Measurements from ENCODE around the gene HUS1. TPM values are rescaled to one million over a fixed set of nuclear protein-coding genes. Genes with fewer than 3 reads are reported as not detected.

Gene HUS1
- total RNA-seq, 6 donors from 2014 or later: 24.2 to 38.8 (median 26.7) TPM

DNA sequence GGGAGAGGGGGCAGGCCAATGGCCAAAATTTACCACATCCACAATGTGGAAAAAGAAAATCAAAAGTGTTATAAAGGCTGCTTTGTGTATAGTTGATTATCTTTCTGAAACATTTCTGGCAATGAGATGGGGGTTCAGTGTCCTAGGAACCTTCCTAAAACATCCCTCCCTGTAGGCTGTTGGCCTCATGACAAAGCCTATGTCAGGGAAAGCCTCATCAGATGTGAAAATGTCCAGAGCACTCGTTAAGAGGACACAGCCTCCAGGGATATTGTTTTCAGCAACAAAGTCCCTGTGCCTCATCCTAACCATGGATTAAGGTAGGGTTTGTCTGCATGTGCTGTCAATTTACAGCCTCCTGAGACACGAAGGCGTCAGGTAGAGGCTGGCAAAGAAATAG, 32.5 kb upstream of the HUS1 start:
- DNase-seq (no peak), ATAC-seq (ENCODE audit: low FRiP score in 2 of 2) (no peak)
- no peaks in the 10 kb centered on the region for H3K4me1 ChIP-seq
- no peak overlapping the region for H3K4me3 ChIP-seq
- no peaks in the 10 kb centered on the region for H3K9me3 ChIP-seq
- no peaks in the 10 kb centered on the region for H3K36me3 ChIP-seq
- TF ChIP-seq, protein P1, sequence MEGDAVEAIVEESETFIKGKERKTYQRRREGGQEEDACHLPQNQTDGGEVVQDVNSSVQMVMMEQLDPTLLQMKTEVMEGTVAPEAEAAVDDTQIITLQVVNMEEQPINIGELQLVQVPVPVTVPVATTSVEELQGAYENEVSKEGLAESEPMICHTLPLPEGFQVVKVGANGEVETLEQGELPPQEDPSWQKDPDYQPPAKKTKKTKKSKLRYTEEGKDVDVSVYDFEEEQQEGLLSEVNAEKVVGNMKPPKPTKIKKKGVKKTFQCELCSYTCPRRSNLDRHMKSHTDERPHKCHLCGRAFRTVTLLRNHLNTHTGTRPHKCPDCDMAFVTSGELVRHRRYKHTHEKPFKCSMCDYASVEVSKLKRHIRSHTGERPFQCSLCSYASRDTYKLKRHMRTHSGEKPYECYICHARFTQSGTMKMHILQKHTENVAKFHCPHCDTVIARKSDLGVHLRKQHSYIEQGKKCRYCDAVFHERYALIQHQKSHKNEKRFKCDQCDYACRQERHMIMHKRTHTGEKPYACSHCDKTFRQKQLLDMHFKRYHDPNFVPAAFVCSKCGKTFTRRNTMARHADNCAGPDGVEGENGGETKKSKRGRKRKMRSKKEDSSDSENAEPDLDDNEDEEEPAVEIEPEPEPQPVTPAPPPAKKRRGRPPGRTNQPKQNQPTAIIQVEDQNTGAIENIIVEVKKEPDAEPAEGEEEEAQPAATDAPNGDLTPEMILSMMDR (IDR thresholded peaks at IDR 0.05): no peak
- TF ChIP-seq POLR2AphosphoS5 (IDR thresholded peaks at IDR 0.05) (no peak), POLR2A (IDR thresholded peaks at IDR 0.05) (no peak), EP300 (IDR thresholded peaks at IDR 0.05) (no peak)
- no peaks in the 10 kb centered on the region for H3K27me3 ChIP-seq
- 82 to 87% methylated on average over 3 of the region's 3 CpGs for WGBS, 2 donors
- no peak overlapping the region for H3K27ac ChIP-seq

DNA sequence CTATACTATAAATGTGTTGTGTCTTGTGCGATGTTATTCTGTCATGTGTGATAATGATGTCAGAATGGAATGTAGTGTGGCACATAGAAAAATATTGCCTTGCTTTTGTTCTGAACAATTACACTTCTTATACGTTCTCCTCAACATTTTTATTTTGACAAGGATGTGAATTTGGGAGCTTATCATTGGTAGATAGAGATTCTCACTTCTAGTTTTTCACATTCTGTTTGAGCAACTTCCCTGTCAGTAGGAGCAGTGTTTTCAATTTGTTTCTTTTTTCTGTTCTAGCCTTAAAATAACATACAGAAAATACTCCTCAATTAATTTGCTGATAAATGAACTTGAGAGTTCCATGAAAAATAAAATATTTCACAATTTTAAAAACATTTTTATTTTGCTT, 31.9 kb upstream of the HUS1 start:
- 60 to 76% methylated on average over 2 of the region's 2 CpGs for WGBS, 2 donors
- H3K4me3 ChIP-seq: no peak overlapping the region
- TF ChIP-seq EP300 (IDR thresholded peaks at IDR 0.05): no peak
- TF ChIP-seq, protein P1 (IDR thresholded peaks at IDR 0.05): no peak
- no peak for TF ChIP-seq POLR2A (IDR thresholded peaks at IDR 0.05)
- TF ChIP-seq POLR2AphosphoS5 (IDR thresholded peaks at IDR 0.05): no peak
- no peaks in the 10 kb centered on the region for H3K9me3 ChIP-seq
- ATAC-seq (ENCODE audit: low FRiP score in 2 of 2) (no peak), DNase-seq (no peak)
- no peaks in the 10 kb centered on the region for H3K4me1 ChIP-seq
- no peaks in the 10 kb centered on the region for H3K36me3 ChIP-seq
- H3K27ac ChIP-seq: no peak overlapping the region
- H3K27me3 ChIP-seq: no peaks in the 10 kb centered on the region

DNA sequence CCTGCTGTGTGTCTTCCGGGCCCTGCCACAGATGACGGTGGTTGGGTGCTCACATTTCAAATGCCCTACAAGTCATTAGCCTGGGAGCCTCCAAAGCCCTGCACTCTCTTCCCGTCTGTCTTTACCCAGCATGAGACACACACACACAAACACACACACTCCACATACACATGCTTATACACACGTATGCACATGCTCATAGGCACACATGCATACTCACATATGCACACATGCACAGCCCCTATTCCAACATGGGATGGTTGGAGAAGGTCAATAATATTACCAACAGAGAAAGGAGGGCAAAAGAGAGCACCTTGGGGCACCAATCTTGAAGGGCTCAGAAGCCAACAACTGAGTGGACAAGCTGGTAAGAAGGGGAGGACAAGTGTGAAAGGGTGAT, 30.5 kb upstream of the HUS1 start:
- no peaks in the 10 kb centered on the region for H3K9me3 ChIP-seq
- no peaks in the 10 kb centered on the region for H3K36me3 ChIP-seq
- 83 to 94% methylated on average over 4 of the region's 4 CpGs for WGBS, 2 donors
- no peaks in the 10 kb centered on the region for H3K27me3 ChIP-seq
- no peak overlapping the region for H3K27ac ChIP-seq
- TF ChIP-seq, protein P1 (IDR thresholded peaks at IDR 0.05): no peak
- TF ChIP-seq POLR2AphosphoS5 (IDR thresholded peaks at IDR 0.05) (no peak), POLR2A (IDR thresholded peaks at IDR 0.05) (no peak), EP300 (IDR thresholded peaks at IDR 0.05) (no peak)
- ATAC-seq (ENCODE audit: low FRiP score in 2 of 2): no peak
- no peak for DNase-seq
- H3K4me3 ChIP-seq: no peak overlapping the region
- no peaks in the 10 kb centered on the region for H3K4me1 ChIP-seq

GRCh38 chr7:48009257-48009656, 29.8 kb upstream of the HUS1 start:
- Histone ChIP-seq H3K36me3 (no peaks in the 10 kb centered on the region), H3K4me3 (no peak overlapping the region), H3K27me3 (no peaks in the 10 kb centered on the region), H3K27ac (no peak overlapping the region), H3K4me1 (no peaks in the 10 kb centered on the region), H3K9me3 (no peaks in the 10 kb centered on the region)
- ATAC-seq (ENCODE audit: low FRiP score in 2 of 2) (no peak), DNase-seq (no peak)
- WGBS, 2 donors: 91% methylated on average over 4 of the region's 4 CpGs
- TF ChIP-seq, protein P1 (IDR thresholded peaks at IDR 0.05): no peak
- TF ChIP-seq POLR2AphosphoS5 (IDR thresholded peaks at IDR 0.05) (no peak), POLR2A (IDR thresholded peaks at IDR 0.05) (no peak), EP300 (IDR thresholded peaks at IDR 0.05) (no peak)

DNA sequence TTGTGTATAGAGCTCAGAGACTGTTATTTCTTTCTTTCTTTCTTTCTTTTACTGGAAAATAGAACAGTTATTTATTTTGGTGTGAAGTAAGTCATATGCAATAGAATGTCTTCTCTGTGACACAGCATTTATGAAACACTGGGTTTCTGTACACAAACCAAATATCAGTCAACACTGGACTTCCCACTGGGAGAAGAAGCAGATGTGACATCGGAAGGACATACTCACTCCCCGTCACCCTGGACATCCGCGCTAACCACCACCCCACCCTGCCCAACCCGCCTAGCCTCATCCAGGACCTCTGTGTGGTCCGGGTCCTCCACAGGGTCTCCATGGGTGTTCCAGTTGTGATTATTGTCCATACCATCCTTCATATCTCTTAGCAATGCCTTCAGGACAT, 27.5 kb upstream of the HUS1 start:
- H3K27me3 ChIP-seq: no peaks in the 10 kb centered on the region
- ATAC-seq (ENCODE audit: low FRiP score in 2 of 2) (no peak), DNase-seq (no peak)
- no peak for TF ChIP-seq POLR2A (IDR thresholded peaks at IDR 0.05)
- no peak for TF ChIP-seq POLR2AphosphoS5 (IDR thresholded peaks at IDR 0.05)
- TF ChIP-seq EP300 (IDR thresholded peaks at IDR 0.05): no peak
- TF ChIP-seq, protein P1 (IDR thresholded peaks at IDR 0.05): no peak
- H3K9me3 ChIP-seq: no peaks in the 10 kb centered on the region
- no peaks in the 10 kb centered on the region for H3K4me1 ChIP-seq
- no peak overlapping the region for H3K4me3 ChIP-seq
- no peak overlapping the region for H3K27ac ChIP-seq
- WGBS, 2 donors: 69 to 84% methylated on average over 6 of the region's 6 CpGs
- H3K36me3 ChIP-seq: no peaks in the 10 kb centered on the region

All from upper lobe of left lung (tissue), 6 donors.